Stromal cell of bone marrow (primary cell): ENCODE measurements around the gene SAMD4B.
"Not testable (repeated sequence)": the region's sequence is repeated elsewhere in the genome, so short reads cannot be mapped to it uniquely, and the experiment has no call there.

Experiments
- DNase-seq: peaks from one replicate; pipeline ENCODE4 v3.0.0-alpha.2; 2012; ENCODE audit warnings: low read depth

SAMD4B gene

GRCh38 chr19:39341719-39342604, at the start of gene SAMD4B:
TSS of gene SAMD4B (plus strand) at chr19:39342421. CDS start at chr19:39356894, 14,473 bp downstream.
- peak; percentile 95 for DNase-seq

GRCh38 chr19:39293394-39293793, 48.8 kb upstream of the SAMD4B start:
- DNase-seq = no peak

GRCh38 chr19:39296055-39296645, 46.1 kb upstream of the SAMD4B start, which contains the start of gene IFNL1:
TSS of gene IFNL1 (plus strand) at chr19:39296407. CDS start at chr19:39296422, 15 bp downstream.
- DNase-seq = no peak

- DNase-seq = no peak
Measured at GRCh38 chr19:39296906-39297305, 45.3 kb upstream of the SAMD4B start.

- no peak for DNase-seq
Measured at GRCh38 chr19:39297931-39298634, 44.1 kb upstream of the SAMD4B start.

GRCh38 chr19:39299404-39299803, 42.8 kb upstream of the SAMD4B start:
- DNase-seq = no peak

GRCh38 chr19:39299832-39300231, 42.4 kb upstream of the SAMD4B start:
- DNase-seq = no peak

GRCh38 chr19:39301021-39301420, 41.2 kb upstream of the SAMD4B start:
- DNase-seq = no peak

GRCh38 chr19:39301562-39301961, 40.7 kb upstream of the SAMD4B start:
- no peak for DNase-seq

- DNase-seq = no peak
Measured at GRCh38 chr19:39303373-39304184, 38.6 kb upstream of the SAMD4B start.

- DNase-seq = no peak
Measured at GRCh38 chr19:39304185-39304513, 38.1 kb upstream of the SAMD4B start.

- no peak for DNase-seq
Measured at GRCh38 chr19:39304701-39305571, 37.3 kb upstream of the SAMD4B start.

- DNase-seq = no peak
Measured at GRCh38 chr19:39306075-39306474, 36.1 kb upstream of the SAMD4B start.

GRCh38 chr19:39307046-39307821, 35.0 kb upstream of the SAMD4B start:
- no peak for DNase-seq

GRCh38 chr19:39307822-39308530, 34.2 kb upstream of the SAMD4B start:
- no peak for DNase-seq

- DNase-seq = no peak
Measured at GRCh38 chr19:39308531-39309304, 33.5 kb upstream of the SAMD4B start.

- DNase-seq = not testable (repeated sequence)
Measured at GRCh38 chr19:39309305-39309670, 32.9 kb upstream of the SAMD4B start.

- no peak for DNase-seq
Measured at GRCh38 chr19:39310558-39311311, 31.5 kb upstream of the SAMD4B start.
